ENCODE measurements around the gene ZNF396.
A peak's percentile ranks its signal among the peaks of the same experiment; 100 is the strongest.

The ZNF396 gene

DNA sequence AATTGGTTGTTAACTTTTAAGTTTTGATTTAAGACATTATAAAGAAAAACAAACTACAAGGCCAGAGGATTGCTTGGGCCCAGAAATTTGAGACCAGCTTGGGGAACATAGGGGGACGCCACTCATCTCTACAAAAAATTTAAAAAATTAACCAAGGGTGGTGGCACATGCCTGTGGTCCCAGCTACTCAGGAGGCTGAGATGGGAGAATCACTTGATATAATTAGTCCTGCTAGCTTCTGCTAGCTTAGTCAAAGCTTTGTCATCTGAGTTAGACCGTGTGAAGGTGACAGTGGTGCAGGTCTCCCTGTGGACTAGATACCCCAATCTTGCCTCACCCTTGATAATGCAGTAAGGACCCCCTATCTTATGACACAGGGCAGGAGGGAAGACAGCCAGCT, 6.0 kb upstream of the ZNF396 start:
- DNase-seq (ENCODE audit: low read depth in 2 of 2), result no peak

DNA sequence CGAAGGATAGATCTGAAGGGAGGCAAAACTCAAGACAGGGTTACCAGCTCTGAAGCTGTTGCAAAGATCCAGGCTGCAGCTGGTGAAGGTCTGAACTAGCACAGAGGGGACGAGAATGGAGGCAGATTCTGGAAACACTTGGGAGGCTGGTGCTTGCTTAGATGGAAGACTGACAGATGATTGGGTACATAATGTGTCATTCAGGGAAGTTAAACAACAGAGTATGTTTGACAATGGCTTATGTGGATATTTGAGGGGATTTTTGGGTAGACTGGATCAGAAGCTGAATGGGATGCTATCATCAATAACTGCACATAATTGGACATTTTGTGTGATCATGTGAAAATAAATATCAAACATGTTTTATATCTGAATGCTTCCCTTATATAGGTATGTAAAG, 2.3 kb upstream of the ZNF396 start:
- DNase-seq (ENCODE audit: low read depth in 2 of 2), result no peak

DNA sequence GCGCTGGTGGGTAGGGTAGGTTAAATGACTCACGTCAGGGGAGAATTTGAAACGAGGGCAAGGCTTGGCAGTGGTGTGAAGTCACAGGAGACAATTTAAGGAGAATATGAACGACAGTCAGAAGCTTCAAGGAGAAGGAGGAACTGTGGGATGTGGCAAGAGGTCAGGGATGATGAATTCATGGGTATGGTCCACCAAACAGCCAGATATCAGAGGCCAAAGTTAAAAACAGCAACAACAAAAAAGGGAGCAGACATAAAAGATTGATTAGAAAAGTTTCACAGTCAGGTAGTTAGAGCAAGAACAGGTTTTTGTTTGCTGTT, 1.4 kb upstream of the ZNF396 start:
- no peak for DNase-seq (ENCODE audit: low read depth in 2 of 2)

- no peak for DNase-seq (ENCODE audit: low read depth in 2 of 2)
Measured at GRCh38 chr18:35377875-35378573, 887 bp upstream of the ZNF396 start.

DNA sequence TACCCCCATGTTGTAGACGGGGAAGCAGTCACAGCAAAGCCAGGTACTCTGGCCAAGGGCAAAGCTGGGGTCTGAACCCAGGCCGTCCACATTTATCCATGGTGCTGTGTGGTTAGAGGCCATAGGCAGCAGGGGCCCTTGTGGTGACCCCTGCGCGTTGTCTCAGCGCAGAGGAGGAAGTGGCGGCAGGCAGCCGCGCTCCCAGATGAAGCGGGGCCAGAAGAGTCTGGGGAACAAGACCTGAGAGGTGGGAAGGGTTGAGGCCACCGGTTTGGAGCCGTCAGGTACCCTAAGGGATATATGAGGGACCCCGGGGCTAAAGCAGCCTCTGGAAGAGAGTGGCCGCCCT, 770 bp downstream of the ZNF396 start:
- no peak for DNase-seq (ENCODE audit: low read depth in 2 of 2)

DNA sequence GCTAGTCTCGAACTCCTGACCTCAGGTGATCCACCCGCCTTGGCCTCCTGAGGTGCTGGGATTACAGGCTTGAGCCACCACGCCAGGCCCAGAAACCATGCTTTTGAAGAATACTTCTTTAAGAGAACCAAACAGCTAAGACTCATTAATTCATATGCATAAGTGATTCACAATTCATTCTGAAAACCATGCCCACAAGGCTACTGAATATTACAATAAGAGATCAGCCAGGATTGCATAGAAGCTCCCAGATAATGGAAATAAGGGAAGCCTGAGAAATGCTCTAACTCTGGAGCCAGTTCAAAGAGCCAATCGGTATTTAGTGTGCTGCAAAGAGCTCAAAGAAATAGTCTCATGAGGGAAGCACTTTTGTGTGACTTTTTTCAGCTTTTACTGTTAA, 2.4 kb downstream of the ZNF396 start:
- no peak for DNase-seq (ENCODE audit: low read depth in 2 of 2)

DNA sequence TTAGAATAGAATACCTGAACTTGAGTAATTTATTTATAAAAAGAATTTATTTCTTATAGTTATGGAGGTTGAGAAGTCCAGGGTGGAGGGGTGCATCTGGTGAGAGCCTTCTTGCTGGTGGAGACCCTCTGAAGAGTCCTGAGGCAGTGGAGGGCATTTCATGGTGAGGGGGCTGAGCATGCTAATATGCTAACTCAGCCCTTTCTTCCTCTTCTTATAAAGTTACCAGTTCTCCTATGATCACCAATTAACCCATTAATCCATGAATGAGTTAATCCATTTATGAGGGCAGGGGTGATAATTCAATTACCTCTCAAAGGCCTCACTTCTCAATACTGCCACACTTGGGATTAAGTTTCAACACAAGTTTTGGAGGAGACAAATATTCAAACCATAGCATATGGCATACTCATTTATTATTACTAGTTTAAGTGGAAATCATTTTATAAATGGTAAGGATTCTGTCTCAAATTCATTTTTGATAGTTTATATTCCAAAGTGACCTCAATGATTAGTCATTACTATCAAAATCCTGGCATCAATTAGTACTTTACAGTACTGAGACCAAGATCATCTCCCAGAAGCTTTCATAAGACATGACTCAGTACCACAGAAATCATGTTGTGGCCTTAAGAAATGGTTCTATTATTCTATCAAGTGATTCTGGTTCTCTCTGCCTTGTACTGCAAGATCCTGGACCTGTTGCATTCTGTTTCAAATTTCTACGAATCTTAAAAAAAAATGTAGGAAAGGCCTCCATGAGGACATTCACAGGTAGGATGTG, 5.5 kb downstream of the ZNF396 start:
- no peak for DNase-seq (ENCODE audit: low read depth in 2 of 2)

- DNase-seq (ENCODE audit: low read depth in 2 of 2), result no peak
Measured at GRCh38 chr18:35369126-35369525, 8.0 kb downstream of the ZNF396 start.

GRCh38 chr18:35368595-35368994, 8.5 kb downstream of the ZNF396 start:
- DNase-seq (ENCODE audit: low read depth in 2 of 2), result no peak

DNA sequence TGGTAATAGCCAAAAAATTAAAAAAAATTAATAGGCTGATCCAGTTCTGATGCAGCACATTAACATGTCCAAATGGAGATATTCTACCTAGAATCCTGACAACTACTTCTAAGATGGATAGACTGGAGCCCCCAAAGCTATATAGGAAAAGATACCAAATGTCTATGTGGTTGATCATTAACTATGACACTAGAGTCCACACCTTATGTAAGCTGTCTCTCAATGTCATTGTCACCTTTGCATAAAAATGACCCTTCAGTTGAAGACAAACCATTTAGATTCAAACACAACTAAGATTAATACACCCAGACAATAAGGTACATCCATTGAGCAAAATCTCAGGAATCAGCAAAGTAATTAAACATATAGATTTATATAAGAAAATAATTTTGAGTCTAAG, 14.6 kb downstream of the ZNF396 start:
- no peak for DNase-seq (ENCODE audit: low read depth in 2 of 2)

- no peak for DNase-seq (ENCODE audit: low read depth in 2 of 2)
Measured at GRCh38 chr18:35361570-35362321, 15.4 kb downstream of the ZNF396 start.

- peak; percentile 29 to 40 for DNase-seq (ENCODE audit: low read depth in 2 of 2)
Measured at GRCh38 chr18:35355140-35355618, 22.0 kb downstream of the ZNF396 start.

- DNase-seq (ENCODE audit: low read depth in 2 of 2), result no peak
Measured at GRCh38 chr18:35352778-35353177, 24.4 kb downstream of the ZNF396 start.

- DNase-seq (ENCODE audit: low read depth in 2 of 2), result no peak
Measured at GRCh38 chr18:35352283-35352682, 24.9 kb downstream of the ZNF396 start.

- DNase-seq (ENCODE audit: low read depth in 2 of 2), result no peak
Measured at GRCh38 chr18:35348001-35348400, 29.1 kb downstream of the ZNF396 start.

GRCh38 chr18:35345950-35346349, 31.2 kb downstream of the ZNF396 start:
- no peak for DNase-seq (ENCODE audit: low read depth in 2 of 2)

DNA sequence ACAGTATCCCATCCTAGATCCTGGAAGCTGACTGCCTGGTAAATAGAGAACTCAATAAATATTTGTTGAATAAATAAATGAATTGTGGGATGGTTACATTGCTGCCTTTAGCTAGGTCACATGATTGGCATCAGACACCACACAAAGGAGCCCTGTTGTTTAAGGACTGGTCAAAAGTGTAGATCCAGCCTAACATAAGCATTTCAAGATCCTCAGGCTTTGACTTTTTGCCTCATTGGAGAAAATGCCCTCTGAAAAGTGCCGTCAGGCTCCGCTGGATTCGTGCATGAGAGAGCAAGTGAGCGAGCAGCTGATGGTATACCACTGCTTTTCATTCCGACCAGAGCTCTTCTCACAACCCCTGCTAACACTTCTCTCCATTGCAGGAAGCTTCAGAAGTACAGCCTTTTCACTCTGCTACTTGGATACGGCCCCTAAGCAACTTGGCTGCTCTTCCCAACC, 31.6 kb downstream of the ZNF396 start:
- DNase-seq (ENCODE audit: low read depth in 2 of 2), result no peak

DNA sequence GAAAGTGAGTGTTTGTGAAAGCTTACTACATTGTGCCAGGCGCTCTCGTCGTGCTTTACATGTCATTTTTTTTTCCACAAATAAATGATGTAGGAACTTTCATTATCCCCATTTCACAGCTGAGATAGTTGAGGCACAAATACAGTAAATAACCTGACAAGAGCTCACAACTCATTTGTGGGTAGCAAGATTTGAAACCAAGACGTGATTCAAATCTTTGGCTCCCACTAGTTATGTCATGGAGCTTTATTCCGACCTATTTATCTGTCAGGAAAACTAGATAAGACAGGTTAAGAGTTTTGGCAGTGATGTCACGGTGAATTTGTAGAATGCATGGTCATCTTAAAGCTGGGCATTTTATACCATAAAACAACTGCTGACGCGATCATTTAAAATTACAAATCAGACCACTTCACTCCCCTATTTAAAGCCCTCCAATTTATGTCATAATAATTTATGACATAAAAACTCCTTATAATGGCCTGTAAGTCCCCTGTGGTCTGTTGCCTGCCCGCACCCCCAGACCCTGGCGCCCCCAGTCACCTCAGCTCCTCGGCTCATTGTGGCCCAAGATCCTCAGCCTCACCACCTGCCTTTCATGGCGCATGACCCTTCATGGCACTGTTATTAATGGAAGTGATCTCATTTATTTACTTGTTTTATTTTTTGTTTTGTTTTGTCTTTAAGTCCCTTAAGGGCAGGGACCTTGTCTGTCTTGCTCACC, 32.2 kb downstream of the ZNF396 start:
- no peak for DNase-seq (ENCODE audit: low read depth in 2 of 2)

GRCh38 chr18:35343936-35344735, 33.0 kb downstream of the ZNF396 start, which contains the start of gene ZNF24:
TSS of gene ZNF24 (minus strand) at chr18:35344420. CDS start at chr18:35340650, 3,770 bp downstream.
- DNase-seq (ENCODE audit: low read depth in 2 of 2), result peak; percentile 82 to 85

GRCh38 chr18:35343488-35343935, 33.6 kb downstream of the ZNF396 start:
- DNase-seq (ENCODE audit: low read depth in 2 of 2), result no peak

DNA sequence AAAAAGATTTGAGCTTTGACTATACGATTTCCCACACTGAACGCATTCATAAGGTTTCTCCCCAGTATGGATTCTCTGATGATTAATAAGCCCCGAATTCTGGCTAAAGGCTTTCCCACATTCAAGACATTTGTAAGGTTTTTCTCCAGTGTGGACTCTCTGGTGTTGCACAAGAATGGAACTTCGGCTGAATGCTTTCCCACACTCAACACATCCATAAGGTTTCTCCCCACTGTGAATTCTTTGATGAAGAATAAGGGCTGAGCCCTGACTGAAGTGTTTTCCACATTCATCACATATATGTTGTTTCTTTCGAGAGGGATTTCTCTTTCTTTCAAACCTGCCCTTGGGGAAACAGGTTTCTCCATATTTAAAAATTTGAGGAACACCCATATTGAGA, 39.9 kb downstream of the ZNF396 start:
- DNase-seq (ENCODE audit: low read depth in 2 of 2), result no peak

Measured in activated CD8-positive, alpha-beta memory T cell treated with anti-CD3 and anti-CD28 coated beads for 4 hours (primary cell).